Dedifferentiated amniotic fluid mesenchymal stem cell (primary cell): ENCODE data around the gene RGMA.

ENCODE experiments used
- DNase-seq: peaks from one replicate; pipeline ENCODE4 v3.0.0-alpha.2; 2016; ENCODE audit errors: extremely low spot score

Gene RGMA

GRCh38 chr15:93088981-93089726, at the start of gene RGMA:
Gene RGMA, minus strand, starts transcription at chr15:93089211. Its CDS starts 279 bp downstream, at chr15:93088932.
- no peak for DNase-seq

- no peak for DNase-seq
These were observed 47.6 kb upstream of the RGMA start for GRCh38 chr15:93136606-93137005.

DNA sequence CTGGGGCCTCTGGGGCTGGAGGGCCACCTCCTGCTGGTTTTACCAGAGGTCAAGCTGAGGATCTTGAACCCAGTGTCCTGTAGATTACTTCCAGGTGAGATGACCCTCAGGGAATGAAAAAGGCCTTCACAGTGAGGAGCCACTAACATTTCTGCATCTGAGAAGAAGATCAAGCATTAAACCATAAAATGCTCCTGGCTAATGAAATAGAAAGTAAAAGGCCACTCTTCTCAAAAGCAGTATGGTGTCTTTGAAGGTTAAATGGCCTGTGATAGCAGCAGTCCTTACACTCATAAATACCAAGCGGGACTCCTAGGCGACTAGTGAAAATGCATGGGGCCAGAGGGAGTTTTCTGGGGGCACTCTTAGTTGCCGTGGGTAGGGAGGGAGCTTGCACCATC, 47.0 kb upstream of the RGMA start:
- no peak for DNase-seq

- DNase-seq = no peak
These were observed 46.4 kb upstream of the RGMA start for GRCh38 chr15:93135459-93135858.

GRCh38 chr15:93131485-93132095, 42.6 kb upstream of the RGMA start:
- no peak for DNase-seq

DNA sequence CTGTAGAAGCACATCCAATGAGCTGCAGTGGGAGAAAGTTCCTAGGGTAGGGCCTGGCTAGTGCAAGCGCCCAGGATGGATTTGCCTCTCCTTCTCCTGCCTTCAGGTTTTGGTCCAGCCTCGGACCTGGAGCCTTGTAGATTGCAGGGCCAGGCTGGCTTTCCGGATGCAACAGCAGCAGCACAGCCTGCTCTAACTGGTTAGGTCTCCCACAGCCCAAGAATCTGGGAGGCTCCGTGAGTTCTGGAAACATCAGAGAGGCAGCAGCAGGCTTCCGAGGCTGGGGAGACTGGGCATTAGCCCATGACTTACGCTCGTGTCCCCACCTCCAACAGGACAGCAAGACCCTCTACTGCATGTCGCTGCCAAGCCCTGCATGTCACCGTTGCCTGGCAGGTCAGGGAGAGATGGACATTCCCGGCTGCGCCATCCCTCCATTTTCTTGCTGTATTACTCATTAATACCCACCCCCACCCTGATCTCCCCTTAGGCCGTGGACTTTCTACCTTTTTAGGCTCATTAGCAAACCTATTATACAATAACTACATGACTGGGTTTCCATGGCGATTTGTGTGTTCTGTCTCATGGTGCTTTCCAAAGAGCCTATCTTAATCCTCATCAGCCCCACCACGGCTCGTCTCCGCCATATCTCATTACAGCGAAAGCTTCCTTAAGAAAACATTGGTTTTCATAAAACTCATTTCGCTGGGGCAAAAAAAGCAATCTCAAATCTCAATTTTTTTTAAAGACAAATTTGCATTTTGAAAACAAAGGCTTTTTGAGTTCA, 40.9 kb upstream of the RGMA start:
- no peak for DNase-seq

DNA sequence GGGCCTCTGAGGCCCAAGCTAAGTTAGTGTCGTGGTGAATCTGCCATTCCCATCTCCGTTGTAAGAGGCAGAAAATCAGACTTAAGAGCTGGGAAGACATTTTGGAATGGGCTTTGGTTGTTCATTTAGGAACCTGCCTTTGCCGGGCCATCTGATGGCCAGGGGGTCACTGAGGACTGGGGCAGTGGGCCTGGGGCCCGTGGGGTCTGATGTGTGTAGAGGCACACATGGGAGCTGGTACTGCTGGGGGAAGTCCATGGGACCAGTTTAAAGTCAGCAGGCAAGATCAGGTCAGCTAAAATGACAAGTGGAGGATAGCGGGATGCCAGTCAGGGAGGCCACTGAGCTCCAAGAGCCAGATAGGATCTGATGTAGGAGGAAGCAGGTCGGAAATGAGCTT, 38.3 kb upstream of the RGMA start:
- no peak for DNase-seq

DNA sequence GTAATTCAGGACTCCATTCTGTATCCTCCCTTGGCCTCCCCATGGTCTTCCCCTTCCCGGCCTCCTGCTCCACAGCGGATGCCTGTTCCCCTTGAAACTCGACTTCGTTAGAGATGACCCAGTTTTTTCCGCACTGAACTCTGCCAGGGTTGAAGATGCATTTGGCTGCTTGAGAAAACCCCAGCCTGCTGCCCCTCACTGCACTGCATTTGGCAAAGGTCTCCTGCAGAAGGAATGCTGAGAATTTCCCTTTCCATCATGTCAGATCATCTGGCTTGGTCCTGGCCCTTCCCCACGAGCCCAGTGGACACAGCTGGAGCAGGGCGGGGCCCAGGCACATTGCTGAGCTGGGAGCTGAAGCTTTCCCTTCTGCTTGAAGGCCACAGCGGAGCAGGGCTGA, 37.6 kb upstream of the RGMA start:
- DNase-seq = no peak

GRCh38 chr15:93126148-93126547, 37.1 kb upstream of the RGMA start:
- DNase-seq = no peak

GRCh38 chr15:93124126-93124525, 35.1 kb upstream of the RGMA start:
- DNase-seq = no peak

GRCh38 chr15:93121973-93122910, 33.2 kb upstream of the RGMA start:
- DNase-seq = no peak

- no peak for DNase-seq
These were observed 32.1 kb upstream of the RGMA start for GRCh38 chr15:93121107-93121506.

GRCh38 chr15:93118904-93119303, 29.9 kb upstream of the RGMA start:
- DNase-seq = no peak

DNA sequence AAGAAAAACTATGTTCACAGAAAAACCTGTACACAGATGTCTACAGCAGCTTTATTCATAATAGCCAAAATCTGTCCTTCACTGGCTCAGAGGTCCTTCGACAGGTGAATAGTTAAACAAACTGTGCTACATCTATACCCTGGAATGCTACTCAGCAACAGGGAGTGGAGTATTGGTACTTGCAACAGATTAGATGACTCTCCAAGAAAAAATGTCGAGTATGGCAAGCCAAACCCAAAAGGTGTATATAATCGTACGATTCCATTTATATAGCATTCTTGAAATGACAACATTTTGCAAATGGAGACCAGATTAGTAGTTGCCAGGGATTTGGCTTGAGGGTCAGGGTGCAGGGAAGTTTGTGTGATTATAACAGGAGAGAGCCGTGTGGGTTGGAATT, 22.4 kb upstream of the RGMA start:
- no peak for DNase-seq

GRCh38 chr15:93110502-93111040, 21.6 kb upstream of the RGMA start:
- no peak for DNase-seq

- DNase-seq = no peak
These were observed 20.5 kb upstream of the RGMA start for GRCh38 chr15:93109336-93110102.

DNA sequence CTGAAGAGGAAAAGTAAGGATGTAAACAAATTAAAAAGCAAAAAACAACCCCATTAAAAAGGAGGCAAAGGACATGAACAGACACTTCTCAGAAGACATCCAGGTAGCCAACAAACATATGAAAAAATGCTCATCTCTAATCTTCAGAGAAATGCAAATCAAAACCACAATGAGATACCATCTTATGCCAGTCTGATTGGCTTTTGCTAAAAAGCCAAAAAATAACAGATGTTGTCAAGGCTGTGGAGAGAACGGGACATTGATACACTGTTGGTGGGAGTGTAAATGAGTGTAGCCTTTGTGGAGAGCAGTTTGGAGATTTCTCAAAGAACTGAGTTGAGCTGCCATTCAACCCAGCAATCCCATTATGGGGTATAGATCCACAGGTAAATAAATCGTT, 18.6 kb upstream of the RGMA start:
- no peak for DNase-seq

- DNase-seq = no peak
These were observed 16.5 kb upstream of the RGMA start for GRCh38 chr15:93105485-93105884.

DNA sequence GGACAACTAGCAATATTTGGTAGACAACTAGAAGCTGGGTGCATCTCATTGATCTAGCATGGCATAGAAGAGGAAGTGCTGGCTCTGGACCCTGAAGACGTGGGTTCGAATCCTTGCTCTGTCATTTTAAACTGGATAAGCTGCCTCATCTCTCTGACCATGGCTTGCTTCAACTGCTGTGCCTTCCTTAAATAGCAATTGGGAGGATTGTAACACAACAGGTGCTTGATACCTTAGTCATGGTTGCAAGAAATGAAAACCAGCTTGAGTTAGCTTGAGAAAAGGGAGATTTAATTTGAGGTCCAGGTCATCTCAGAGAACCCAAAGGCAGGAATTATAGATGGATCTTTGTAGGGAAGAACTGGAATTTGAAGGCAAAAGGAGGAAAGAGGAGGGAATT, 14.8 kb upstream of the RGMA start:
- DNase-seq = no peak

DNA sequence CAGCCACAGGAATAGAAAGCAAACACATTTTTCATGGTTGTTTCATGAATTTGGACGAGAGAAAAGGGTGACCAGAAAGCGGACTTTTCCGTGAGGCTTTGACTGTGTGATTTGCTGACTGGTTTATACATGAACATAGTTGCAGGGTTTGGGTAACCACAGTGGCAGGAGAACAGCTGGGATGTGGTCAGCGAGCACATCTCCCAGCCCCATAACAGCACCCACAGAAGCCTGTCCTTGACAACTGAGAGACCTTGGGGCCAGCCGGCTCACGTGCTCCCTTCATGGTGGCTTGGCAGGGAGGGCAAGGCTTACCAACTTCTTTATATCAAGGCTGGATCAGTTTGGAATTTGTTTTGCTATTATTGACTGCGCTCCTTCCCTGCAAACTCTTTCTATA, 13.2 kb upstream of the RGMA start:
- DNase-seq = no peak

DNA sequence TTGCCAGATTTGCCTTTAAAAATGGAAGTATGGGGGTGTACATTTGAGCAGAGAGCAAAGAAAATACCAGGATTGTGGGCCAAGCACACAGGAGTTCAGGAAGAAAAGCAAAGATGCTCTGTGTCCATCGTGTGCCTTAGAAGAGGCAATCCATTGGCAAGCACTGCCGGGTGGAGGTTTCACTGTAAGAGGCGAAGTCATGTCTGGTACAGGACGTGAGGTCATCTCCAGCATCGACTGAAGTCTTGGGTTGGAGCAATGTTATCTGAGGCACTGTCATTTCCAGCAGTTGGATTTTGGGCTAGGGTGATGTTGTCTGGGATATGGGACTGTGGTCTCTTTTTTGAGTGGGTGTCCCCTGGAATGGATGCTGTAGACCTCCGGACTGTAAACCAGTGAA, 4.8 kb upstream of the RGMA start:
- no peak for DNase-seq
